C4-2B (cell line): Measurements from ENCODE around the gene ASMTL.
A peak's percentile ranks its signal among the peaks of the same experiment; 100 is the strongest.

Experiments used
- H3K27ac ChIP-seq: fragments of 450-650 bp; 2 replicates; pipeline ENCODE4 v1.5.1; 2017
- CTCF ChIP-seq: fragments of 450-650 bp; conservative IDR thresholded peaks from 2 replicates; pipeline ENCODE4 v1.5.1; 2017; ENCODE audit warnings: mild to moderate bottlenecking
- ZFX ChIP-seq: fragments of 450-650 bp; IDR thresholded peaks from 2 replicates; pipeline ENCODE4 v1.6.1; 2017

The ASMTL gene

DNA sequence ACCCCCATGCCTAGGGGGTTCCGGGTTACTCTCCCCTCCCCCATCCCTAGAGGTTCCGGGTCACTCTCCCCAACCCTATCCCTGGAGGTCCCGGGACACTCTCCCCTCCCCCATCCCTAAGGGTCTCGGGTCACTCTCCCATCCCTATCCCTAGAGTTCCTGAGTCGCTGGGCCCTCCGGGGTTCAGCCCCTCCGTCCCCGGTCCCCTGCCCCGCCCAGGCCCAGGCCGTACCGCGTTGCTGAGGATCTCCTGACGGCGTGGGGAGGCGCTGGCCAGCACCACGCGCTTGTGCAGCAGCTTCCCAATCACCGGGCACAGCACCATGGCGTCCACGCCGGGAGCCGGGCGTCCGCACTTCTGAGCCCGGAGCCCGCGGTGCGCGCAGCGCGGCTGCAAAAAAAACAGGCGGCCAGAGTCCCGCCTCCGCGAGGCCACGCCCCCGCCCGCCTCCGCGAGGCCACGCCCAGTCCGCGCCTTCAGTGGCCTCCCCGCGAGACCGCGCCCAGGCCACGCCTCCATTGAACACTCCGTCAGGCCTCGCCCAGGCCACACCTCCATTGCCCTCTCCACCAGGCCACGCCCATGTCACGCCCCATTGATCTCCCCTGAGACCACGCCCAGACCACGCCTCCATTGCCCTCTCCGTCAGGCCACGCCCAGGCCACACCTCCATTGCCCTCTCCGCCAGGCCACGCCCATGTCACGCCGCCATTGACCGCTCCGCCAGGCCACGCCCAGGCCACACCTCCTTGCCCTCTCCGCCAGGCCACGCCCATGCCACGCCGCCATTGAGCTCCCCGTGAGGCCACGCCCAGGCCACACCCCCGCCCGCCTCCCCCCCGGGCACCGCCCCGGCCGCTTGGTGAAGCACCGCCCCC lies at the start of gene ASMTL:
Gene ASMTL (minus strand): TSS at position 394 of the 879 bp plus-strand sequence. CDS start 69 bp downstream, at position 325.
- H3K27ac ChIP-seq = peak within 1 kb of the TSS; percentile 78
- TF ChIP-seq ZFX = no peak
- TF ChIP-seq CTCF = no peak

DNA sequence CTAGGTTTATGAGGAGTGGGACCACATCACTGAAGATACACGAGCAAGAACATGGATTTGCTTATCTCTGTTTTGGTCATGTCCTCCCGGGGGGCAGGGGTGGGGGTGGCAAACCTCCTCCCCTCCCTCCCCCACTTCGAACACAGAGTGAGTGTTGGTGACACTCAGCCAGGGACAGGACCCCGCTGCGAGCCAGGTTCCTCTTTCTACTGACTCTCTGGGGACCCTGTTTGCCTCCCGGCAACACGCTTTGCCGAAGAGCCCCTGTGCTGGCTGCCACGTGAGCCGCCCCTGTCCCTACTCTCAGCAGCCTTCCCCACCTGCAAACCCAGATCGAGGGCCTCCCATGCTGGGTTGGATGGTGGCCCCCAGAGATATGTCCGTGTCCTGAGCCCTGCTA lies 49.5 kb upstream of the ASMTL start:
- H3K27ac ChIP-seq = no peak overlapping the region
- no peak for TF ChIP-seq CTCF
- no peak for TF ChIP-seq ZFX

DNA sequence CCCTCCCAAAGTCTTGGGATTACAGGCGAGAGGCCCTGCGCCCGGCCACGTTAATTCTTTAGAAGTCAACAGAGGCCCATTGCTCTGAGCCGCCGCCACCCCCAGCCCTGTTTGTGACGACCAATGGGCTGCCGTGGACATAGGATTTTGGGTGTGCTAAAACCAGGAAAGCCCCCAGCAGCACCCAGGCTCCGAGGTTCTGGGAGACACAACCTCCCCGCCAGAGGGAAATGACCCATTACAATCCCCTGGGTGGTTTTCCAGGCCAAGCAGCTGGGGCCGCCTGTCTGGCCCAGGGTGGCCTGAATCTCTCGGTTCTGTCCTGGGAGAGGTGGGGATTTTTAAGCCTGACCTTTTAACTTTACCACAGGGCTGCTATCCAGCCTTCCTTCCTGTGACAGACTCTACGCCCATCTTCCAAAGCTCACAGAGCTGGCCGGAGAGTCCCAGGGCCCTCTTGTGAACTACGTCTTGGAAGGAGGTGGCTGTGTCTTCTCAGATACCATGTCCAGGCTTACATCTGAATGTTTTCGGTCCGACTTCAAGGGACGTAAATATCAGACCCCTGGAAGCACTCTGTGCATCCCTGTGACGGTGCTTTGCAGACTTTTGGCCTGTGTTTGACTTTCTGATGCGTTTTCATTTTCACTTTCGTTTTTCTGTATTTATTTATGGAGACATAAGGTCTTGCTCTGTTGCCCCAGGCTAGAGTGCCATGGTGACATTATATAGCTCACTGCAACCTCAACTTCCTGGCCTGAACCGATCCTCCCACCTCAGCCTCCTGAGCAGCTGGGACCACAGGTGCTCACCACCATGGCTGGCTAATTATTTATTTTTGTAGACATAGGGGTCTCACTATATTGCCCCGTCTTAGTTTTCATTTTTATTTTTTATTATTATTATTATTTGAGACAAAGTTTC lies 48.3 kb upstream of the ASMTL start:
- H3K27ac ChIP-seq = no peak overlapping the region
- TF ChIP-seq ZFX (no peak), CTCF (no peak)

- no peak overlapping the region for H3K27ac ChIP-seq
- no peak for TF ChIP-seq CTCF
- TF ChIP-seq ZFX = no peak
These were observed 43.4 kb upstream of the ASMTL start for GRCh38 chrX:1496076-1496475.

- no peak overlapping the region for H3K27ac ChIP-seq
These were observed 41.3 kb upstream of the ASMTL start for GRCh38 chrX:1493877-1494510.

DNA sequence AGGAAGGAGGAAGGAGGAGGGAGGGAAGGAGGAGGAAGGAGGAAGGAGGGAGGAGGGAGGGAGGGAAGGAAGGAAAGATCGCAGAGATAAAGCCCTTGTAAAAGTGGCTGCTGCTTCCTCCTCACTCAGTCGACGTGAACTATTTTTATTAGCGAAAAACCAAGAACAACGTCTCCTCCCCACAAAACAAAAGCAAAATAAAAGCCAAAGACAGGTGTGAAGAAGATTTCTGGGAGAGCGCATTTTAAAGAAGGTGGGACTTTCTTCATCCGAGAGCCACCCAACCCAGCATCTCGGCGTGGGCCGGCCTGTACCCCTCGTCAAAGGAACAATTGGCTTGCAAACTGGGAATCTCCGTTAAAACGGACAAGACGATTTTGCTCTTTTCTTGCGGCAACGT lies 40.7 kb upstream of the ASMTL start:
- no peak overlapping the region for H3K27ac ChIP-seq
- no peak for TF ChIP-seq CTCF
- no peak for TF ChIP-seq ZFX

More at GRCh38 chrX:1493877-1494510, 41.3 kb upstream of the ASMTL start:
- TF ChIP-seq ZFX (no peak), CTCF (no peak)
